Measurements from ENCODE around the gene CLEC5A. TPM values are rescaled to one million over a fixed set of nuclear protein-coding genes. Genes with fewer than 3 reads are reported as not detected.

Gene CLEC5A
- total RNA-seq, 1 experiment from 2014 or later: not detected

DNA sequence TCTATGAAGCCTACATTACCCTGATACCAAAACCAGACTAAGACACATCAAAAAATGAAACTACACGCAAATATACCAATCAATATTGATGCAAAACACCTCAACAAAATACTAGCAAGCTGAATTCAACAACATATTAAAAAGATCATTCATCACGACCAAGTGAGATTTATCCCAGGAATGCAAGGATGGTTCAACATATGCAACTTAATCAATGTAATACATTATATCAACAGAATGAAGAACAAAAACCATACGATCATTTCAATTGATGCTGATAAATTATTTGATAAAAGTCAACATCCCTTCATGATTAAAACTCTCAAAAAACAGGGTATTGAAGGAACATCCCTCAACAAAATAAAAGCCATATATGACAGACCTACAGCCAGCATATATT is 5.7 kb downstream of the CLEC5A start:
- CTCF ChIA-PET: no interaction called here
- peaks cover 13% of the 10 kb centered on the region for H3K9me3 Mint-ChIP-seq (ENCODE audit: low read depth, unreplicated experiment)
- no peaks in the 10 kb centered on the region for H3K27me3 Mint-ChIP-seq (ENCODE audit: unreplicated experiment)
- H3K4me3 Mint-ChIP-seq (ENCODE audit: low read depth, unreplicated experiment): no peak overlapping the region
- no peak for DNase-seq
- H3K36me3 Mint-ChIP-seq (ENCODE audit: insufficient read depth, unreplicated experiment): no peaks in the 10 kb centered on the region
- H3K27ac Mint-ChIP-seq (ENCODE audit: unreplicated experiment): no peak overlapping the region
- BruUV-seq (replicated peaks): no TSS peak
- no peaks in the 10 kb centered on the region for H3K4me1 Mint-ChIP-seq (ENCODE audit: low read depth, unreplicated experiment)
- TF ChIP-seq, protein P1, sequence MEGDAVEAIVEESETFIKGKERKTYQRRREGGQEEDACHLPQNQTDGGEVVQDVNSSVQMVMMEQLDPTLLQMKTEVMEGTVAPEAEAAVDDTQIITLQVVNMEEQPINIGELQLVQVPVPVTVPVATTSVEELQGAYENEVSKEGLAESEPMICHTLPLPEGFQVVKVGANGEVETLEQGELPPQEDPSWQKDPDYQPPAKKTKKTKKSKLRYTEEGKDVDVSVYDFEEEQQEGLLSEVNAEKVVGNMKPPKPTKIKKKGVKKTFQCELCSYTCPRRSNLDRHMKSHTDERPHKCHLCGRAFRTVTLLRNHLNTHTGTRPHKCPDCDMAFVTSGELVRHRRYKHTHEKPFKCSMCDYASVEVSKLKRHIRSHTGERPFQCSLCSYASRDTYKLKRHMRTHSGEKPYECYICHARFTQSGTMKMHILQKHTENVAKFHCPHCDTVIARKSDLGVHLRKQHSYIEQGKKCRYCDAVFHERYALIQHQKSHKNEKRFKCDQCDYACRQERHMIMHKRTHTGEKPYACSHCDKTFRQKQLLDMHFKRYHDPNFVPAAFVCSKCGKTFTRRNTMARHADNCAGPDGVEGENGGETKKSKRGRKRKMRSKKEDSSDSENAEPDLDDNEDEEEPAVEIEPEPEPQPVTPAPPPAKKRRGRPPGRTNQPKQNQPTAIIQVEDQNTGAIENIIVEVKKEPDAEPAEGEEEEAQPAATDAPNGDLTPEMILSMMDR (IDR thresholded peaks at IDR 0.05; ENCODE audit: unreplicated experiment): no peak
- intact Hi-C loops (cut with micrococcal nuclease; ENCODE audit: unreplicated experiment): no loop called here

DNA sequence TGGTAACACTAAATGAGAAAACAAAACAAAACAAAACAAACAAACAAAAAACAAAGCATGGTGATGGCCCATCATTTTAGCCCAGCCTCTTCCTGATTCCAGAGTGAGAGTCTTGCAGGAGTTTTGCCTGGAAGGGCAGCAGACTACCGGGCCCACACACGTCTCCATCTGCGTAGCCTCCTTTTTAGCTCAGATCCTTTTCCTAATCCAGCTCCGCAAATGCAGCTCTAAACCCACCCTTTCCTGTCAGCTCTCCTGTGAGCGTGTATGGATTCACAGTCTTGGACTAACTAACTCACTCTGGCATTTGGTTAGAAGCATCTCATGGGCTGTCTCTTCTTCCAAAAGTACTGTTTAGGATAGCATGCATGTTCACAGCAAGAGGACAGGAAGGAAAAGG is 16.6 kb downstream of the CLEC5A start:
- H3K27ac Mint-ChIP-seq (ENCODE audit: unreplicated experiment): no peak overlapping the region
- H3K4me1 Mint-ChIP-seq (ENCODE audit: low read depth, unreplicated experiment): no peaks in the 10 kb centered on the region
- BruUV-seq (replicated peaks): no TSS peak
- H3K36me3 Mint-ChIP-seq (ENCODE audit: insufficient read depth, unreplicated experiment): no peaks in the 10 kb centered on the region
- no peaks in the 10 kb centered on the region for H3K27me3 Mint-ChIP-seq (ENCODE audit: unreplicated experiment)
- no peak for DNase-seq
- CTCF ChIA-PET: no interaction called here
- TF ChIP-seq, protein P1 (IDR thresholded peaks at IDR 0.05; ENCODE audit: unreplicated experiment): no peak
- no peaks in the 10 kb centered on the region for H3K9me3 Mint-ChIP-seq (ENCODE audit: low read depth, unreplicated experiment)
- intact Hi-C loops (cut with micrococcal nuclease; ENCODE audit: unreplicated experiment): no loop called here
- no peak overlapping the region for H3K4me3 Mint-ChIP-seq (ENCODE audit: low read depth, unreplicated experiment)

DNA sequence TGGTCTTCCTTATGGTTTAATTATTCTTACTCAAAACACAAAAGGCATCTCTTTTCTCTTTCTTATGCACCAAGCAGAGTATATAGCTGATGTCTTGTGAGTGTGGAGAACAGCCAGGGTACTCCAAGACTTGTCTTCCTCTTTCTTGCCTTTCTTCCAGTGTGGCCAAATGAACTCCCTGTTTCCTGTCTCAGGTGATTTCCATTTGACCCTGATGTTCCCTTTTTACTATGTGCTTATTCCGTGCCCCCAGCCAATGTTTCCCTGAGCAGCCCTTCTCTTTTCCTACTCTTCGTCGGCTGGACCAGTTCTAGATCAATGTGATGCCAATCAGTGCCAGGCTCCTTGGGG is 18.0 kb downstream of the CLEC5A start:
- DNase-seq: no peak
- TF ChIP-seq, protein P1 (IDR thresholded peaks at IDR 0.05; ENCODE audit: unreplicated experiment): no peak
- H3K36me3 Mint-ChIP-seq (ENCODE audit: insufficient read depth, unreplicated experiment): no peaks in the 10 kb centered on the region
- CTCF ChIA-PET: no interaction called here
- H3K27ac Mint-ChIP-seq (ENCODE audit: unreplicated experiment): no peak overlapping the region
- no peaks in the 10 kb centered on the region for H3K4me1 Mint-ChIP-seq (ENCODE audit: low read depth, unreplicated experiment)
- no TSS peak for BruUV-seq (replicated peaks)
- intact Hi-C loops (cut with micrococcal nuclease; ENCODE audit: unreplicated experiment): no loop called here
- H3K4me3 Mint-ChIP-seq (ENCODE audit: low read depth, unreplicated experiment): no peak overlapping the region
- no peaks in the 10 kb centered on the region for H3K9me3 Mint-ChIP-seq (ENCODE audit: low read depth, unreplicated experiment)
- no peaks in the 10 kb centered on the region for H3K27me3 Mint-ChIP-seq (ENCODE audit: unreplicated experiment)

DNA sequence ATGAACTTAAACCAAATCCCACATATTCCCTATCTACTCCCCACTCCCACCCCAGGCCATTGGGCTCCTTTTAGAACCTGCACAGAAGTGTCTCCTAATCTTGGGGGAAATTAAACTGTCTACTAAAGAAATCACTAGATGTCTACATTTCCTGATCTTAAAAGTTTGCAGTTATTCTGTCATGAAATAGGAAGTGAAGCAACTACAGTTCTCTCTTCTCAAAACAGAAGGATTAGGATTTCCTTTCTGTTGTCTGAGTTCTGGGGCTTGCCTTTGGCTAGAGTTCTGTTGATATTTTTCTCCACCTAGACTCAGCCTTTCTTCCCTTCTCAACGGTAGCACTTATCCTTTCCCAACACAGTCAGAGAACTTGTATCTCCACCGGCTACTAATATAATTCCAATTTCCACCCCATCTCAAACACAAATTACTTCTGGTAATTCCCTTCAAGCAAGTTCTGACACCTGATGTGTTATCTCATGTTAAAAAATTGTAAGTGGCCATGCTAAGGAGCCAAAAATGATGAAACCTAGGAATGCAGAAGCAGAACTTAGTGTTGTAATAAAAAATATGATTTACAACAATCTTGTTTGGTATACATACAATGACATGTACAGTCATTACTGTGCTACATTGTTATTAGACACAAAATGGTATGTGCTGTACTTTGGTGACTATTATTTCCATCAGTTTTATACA is 18.5 kb downstream of the CLEC5A start:
- no peaks in the 10 kb centered on the region for H3K9me3 Mint-ChIP-seq (ENCODE audit: low read depth, unreplicated experiment)
- intact Hi-C loops (cut with micrococcal nuclease; ENCODE audit: unreplicated experiment): no loop called here
- no peaks in the 10 kb centered on the region for H3K36me3 Mint-ChIP-seq (ENCODE audit: insufficient read depth, unreplicated experiment)
- H3K4me1 Mint-ChIP-seq (ENCODE audit: low read depth, unreplicated experiment): no peaks in the 10 kb centered on the region
- no peaks in the 10 kb centered on the region for H3K27me3 Mint-ChIP-seq (ENCODE audit: unreplicated experiment)
- TF ChIP-seq, protein P1 (IDR thresholded peaks at IDR 0.05; ENCODE audit: unreplicated experiment): no peak
- no peak overlapping the region for H3K4me3 Mint-ChIP-seq (ENCODE audit: low read depth, unreplicated experiment)
- no peak for DNase-seq
- H3K27ac Mint-ChIP-seq (ENCODE audit: unreplicated experiment): no peak overlapping the region
- CTCF ChIA-PET: no interaction called here
- BruUV-seq (replicated peaks): no TSS peak
